ENCODE data around the gene CREG2.

Gene CREG2

DNA sequence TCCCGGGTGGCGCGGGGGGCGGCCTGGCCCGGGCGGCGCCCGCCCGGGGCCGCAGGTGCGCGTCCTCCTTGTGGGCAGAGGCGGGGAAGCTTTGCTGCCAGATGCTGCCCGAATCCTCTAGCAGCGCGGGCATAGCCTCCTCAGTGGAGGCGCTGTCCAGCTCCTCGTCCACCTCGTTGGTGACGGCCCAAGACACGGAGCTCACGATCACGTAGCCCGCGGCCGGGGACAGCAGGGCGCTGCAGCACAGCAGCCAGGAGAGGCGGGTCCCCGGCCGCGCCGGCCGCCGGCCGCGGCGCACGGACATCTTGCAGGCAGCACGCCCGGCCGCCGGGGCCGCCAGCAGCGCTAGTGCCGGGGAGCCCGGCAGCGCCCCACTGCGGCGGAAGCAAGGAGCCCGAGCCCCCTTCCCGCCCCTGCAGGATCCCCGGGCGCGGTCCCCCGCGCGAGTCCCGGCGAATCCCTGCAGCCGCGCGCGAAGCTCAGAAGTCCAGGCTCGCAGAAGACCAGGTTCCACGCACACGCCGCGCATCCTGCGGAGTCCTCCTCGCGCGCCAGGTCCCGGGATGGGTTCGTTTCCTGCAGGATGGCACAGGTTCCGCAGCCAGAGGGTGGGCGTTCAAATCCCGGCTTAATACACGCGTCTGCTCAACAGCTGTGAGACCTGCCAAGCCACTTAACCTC lies at the start of gene CREG2:
CREG2 (minus strand) TSS at position 353 of the 684 bp plus-strand sequence; CDS start at position 307, 46 bp downstream.
- DNase-seq (ENCODE audit: low spot score): no peak

DNA sequence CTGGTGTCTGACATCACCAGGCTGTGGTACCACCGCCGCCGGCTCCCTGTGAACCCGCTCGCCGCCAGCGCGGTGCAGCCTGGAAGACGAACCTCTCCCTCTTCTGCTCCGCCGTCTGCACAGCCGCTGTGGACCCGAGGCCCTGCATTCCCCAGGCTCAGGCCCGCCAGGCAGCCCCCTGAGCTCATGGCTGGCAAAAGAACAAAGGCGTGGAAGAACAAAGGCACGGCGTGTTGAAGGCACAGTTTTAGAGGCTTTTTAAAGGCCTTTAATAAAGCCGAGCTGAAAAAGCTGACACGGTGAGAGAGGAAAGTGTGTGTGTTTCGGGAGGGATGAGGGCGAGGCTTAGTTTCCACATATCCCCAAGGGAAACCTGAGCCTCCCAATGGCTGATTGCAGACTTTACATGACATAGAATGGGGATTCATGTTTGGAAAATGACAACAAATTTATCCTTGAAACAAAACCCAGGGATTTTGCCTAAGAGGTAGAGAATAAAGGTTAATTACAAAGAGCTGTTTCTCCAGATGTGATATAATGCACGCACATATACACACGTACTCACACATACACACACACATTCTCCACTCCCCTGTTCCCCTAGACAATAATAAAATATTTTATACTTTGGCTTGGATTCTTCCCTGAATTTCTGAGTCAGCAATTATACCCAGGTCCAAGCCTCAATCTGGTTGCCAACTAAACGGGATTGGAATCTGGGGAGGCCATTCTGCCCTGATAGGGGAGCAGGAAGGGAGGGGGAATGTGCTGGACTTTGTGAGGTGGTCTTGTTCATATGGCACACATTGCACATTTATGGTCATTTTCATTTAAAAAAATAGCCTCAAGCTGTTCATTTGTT lies 47.9 kb upstream of the CREG2 start:
- DNase-seq (ENCODE audit: low spot score): no peak

GRCh38 chr2:101433465-101433864 lies 46.2 kb upstream of the CREG2 start:
- DNase-seq (ENCODE audit: low spot score): no peak

DNA sequence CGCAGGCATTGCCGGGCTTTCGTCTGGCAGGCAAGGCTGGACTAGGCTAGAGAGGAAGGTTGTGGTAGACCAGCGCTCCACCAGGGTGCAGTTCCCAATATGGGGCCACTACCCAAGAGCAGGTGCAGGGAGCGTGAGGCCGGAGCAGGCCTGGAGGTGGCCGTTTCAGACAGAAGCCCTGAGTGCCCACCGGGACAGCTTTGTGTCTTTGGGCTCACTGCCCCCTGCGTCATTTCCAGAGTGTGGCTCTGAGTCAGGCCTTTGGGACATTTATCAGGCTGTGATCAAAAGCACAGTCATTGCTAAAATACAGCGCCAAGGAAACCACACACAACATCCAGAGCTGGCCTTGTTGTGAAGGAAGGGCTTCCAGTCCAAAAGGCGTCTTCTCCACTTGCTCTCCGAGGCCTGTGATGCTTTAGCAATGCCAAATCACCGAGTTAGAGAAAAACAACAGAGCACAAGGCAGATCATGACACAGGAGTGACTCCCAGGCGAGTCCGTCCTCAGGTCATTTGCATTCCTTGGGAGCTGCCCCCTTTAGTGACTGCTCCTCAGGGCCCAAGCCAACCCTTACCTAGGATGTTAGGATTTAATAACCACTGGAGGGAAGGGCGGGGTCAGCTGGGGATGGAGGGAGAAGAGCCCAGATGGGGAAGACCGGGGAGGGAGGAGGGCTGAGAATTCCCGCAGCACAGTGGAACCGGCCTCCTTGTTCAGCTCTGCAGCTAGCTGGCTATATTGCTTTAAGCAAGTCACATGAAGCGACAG lies 45.3 kb upstream of the CREG2 start:
- no peak for DNase-seq (ENCODE audit: low spot score)

DNA sequence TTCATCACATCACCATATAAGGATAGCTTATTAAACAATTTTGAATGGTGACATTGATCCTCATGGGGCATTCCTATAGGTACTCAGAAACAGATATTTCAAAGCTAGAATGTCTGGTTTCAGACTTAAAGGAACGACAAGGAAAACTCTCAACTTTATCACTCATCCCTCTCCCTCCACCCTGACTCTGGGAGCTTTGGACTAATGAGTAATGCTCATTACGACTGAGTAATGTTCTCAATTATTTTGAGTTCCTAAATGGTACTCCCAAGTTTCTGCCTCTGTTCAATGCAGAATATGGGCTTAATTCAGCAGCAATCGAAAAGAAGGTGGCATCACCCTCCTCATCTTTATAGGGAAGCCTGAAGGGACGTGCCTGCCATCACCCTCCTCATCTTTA lies 44.2 kb upstream of the CREG2 start:
- DNase-seq (ENCODE audit: low spot score): no peak

GRCh38 chr2:101430156-101430555 lies 42.9 kb upstream of the CREG2 start:
- no peak for DNase-seq (ENCODE audit: low spot score)

GRCh38 chr2:101429453-101429852 lies 42.1 kb upstream of the CREG2 start:
- DNase-seq (ENCODE audit: low spot score): no peak

GRCh38 chr2:101428422-101429176 lies 41.3 kb upstream of the CREG2 start:
- no peak for DNase-seq (ENCODE audit: low spot score)

- DNase-seq (ENCODE audit: low spot score): no peak
These were observed 40.4 kb upstream of the CREG2 start for GRCh38 chr2:101427743-101428142.

DNA sequence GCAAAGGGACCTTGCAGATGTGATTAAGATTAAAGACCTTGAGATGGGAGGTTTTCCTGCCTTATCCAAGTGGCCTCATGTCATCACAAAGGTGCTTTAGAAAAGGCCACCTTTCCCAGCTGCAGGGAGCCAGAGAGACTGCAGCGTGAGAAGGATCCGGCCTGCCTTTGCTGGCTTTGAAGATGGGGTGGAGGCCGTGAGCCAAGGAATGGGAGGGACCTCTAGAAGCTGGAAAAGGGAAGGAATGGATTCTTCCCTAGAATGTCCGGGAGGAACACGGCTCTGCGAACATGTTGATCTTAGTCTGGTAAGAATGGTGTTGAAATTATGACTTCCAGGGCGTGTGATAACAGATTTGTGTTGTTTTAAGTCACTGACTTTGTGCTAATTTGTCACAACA lies 39.9 kb upstream of the CREG2 start:
- DNase-seq (ENCODE audit: low spot score): no peak

DNA sequence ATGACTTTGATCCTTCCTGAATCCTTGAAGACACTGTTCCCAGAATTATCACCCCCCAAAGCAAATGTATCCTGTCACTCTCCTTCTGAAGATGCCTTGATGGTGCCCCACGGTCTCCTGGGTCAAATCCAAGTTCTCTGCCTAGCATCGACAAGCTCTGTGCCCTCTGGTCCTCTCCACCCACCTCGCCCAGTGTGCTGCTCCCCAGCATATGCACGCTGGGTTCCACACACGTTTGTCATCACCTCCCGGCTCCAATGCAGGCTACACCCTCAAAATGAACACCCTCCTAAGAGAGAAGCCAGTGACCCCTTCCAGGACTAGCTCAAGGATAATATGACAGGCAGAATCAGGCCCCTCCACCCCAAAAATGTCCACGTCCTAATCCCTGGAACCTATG lies 39.5 kb upstream of the CREG2 start:
- no peak for DNase-seq (ENCODE audit: low spot score)

DNA sequence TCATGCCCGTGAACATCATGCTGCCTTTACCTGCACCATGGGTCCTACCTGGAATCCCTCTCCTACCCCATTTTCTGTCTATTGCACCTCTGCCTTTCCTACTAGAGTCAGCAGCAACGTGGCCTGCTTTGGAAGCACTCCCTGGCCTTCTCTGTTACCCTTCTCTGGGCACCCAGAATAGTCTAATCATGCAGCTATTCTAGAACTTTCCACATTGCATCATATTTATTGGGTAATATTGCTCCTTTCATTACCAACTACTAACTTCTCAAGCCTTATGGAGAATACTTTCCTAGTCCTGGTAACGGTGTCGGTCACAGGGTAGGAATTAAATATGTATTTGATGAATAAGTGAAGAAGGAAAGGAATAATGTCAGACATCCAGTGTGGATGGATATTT lies 33.3 kb upstream of the CREG2 start:
- no peak for DNase-seq (ENCODE audit: low spot score)

GRCh38 chr2:101419096-101419663 lies 31.9 kb upstream of the CREG2 start:
- peak; percentile 68 for DNase-seq (ENCODE audit: low spot score)

- no peak for DNase-seq (ENCODE audit: low spot score)
These were observed 31.3 kb upstream of the CREG2 start for GRCh38 chr2:101418460-101419095.

- DNase-seq (ENCODE audit: low spot score): no peak
These were observed 29.3 kb upstream of the CREG2 start for GRCh38 chr2:101416609-101417008.

DNA sequence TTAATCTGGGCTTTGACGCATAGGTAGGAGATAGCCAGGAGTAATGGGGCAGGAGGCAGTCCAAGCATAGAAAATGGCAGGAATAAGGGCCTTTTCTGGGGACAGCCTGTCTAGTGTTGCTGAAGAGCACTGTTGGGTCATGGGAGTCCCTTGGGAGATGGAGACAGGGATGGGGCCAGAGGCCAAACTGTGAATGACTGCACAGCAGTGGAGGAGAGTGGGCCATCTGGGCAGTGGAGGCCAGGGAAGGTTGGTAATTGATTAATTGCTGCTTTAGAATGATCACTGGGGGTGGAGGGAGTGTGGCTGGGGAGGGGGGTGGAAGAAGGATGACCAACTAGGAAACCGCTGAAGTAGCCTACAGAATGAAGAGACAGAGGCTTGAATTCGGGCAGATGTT lies 28.6 kb upstream of the CREG2 start:
- no peak for DNase-seq (ENCODE audit: low spot score)

DNA sequence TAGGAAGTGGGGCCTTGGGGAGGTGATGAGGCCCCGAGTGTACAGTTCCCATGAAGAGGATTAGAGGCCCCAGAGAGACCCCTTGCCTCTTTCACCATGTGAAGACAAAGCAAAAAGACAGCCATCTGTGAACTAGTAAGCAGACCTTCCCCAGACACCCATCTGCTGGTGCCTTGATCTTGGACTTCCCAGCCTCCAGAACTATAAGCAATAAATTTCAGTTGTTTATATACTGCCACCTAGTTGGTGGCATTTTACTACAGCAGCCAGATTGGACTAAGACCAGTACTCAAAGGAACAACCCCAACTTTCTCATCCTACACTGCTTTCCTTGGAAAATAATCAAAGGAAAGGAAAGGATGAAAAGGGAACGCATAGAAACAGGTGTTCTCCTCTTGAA lies 27.9 kb upstream of the CREG2 start:
- DNase-seq (ENCODE audit: low spot score): no peak

DNA sequence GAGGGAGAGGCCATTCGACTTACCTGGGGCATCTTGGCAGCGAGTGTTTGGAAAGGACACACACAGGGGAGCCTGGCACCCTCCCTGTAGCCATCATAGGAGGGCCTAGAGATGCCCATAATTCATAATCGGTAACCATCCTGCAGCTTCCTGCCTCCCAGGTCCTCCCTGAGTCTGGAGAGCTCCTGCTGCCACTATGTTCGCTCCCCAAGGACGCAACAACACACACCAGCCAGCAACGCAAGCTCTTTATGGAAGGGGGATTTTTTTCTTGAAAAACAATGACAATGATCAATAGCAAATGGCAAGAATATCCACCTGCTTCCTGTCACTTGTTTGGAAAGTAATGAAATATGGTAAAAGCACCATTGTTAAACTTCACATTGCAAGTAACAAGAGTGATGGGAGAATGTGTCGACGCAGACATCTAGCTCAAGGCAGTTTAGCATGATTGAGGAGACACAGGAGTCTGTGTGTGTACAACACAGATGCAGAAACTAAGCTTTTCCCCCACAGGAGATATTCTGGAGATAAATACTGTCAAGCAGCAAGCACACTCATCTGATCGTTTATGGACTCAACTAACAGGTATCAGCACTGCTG lies 24.9 kb upstream of the CREG2 start:
- no peak for DNase-seq (ENCODE audit: low spot score)

DNA sequence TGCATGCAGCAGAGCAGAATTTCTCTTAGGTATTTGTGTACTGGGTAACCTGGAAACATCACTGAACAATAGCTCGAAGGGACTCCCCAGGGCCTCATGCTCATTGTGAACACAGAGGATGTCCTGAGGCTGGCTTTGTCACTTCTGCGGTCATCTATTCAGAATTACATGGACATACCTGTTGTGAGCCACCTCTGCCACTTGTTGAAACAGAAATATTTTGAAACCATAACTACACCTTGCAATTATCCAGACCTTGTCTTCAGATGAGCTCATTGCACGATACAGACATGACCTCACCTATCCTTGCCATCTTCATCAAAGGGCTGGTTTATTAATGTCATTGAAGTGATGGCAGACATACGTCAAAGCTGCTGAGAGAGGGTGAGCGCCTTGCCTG lies 23.4 kb upstream of the CREG2 start:
- no peak for DNase-seq (ENCODE audit: low spot score)

GRCh38 chr2:101410114-101410513 lies 22.8 kb upstream of the CREG2 start:
- DNase-seq (ENCODE audit: low spot score): no peak

DNA sequence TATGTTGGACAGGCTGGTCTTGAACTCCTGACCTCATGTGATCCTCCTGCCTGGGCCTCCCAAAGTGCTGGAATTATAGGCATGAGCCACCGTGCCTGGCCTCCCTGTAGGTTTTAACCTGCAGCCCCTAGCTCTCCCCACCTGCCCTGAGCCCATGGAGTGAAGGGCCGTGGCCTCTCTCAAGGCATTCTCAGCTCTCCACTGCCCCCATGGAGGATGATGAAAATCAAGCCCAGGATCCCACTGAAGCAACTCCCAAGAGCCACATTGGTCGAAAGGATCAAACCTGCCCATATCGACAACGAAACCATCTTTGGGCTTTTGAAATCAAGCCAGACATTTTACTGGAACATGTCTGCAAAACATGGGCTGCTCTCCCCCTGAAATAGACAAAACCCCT lies 22.4 kb upstream of the CREG2 start:
- no peak for DNase-seq (ENCODE audit: low spot score)

All from RKO (cell line).